GM18861 (cell line): ENCODE results near the gene TDRD5.
A peak's percentile ranks its signal among the peaks of the same experiment; 100 is the strongest.
"Not testable (repeated sequence)": the region's sequence is repeated elsewhere in the genome, so short reads cannot be mapped to it uniquely, and the experiment has no call there.

Experiments used
- ATAC-seq: cut with Tn5 transposase; IDR thresholded peaks from one replicate; pipeline ENCODE4 v1.9.1; 2021; ENCODE audit not compliant: unreplicated experiment

TDRD5 gene

DNA sequence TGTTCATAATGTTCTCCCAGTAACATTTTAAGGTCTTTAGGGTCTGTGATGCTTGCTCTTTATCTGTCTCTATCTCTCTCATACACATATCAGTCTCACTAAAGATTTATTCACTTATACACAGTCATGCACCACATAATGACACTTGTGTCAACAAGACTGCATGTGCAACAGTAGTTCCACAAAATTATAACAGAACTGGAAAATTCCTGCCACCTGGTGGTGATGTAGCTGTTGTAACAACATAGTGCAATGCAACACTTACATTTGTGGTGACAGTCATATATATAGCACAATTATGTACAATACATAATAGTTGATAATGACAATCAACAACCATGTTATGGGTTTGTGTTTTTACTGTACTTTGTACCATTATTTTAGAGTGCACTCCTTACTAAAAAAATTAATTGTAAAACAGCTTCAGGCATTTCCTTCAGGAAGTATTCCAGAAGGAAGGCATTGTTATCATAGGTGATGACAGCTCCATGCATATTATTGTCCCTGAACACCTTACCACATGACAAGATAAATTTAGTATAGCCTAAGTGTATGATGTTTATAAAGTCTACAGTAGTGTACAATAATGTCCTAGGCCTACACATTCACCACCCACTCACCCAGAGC lies 8.1 kb downstream of the TDRD5 start:
- ATAC-seq: no peak

DNA sequence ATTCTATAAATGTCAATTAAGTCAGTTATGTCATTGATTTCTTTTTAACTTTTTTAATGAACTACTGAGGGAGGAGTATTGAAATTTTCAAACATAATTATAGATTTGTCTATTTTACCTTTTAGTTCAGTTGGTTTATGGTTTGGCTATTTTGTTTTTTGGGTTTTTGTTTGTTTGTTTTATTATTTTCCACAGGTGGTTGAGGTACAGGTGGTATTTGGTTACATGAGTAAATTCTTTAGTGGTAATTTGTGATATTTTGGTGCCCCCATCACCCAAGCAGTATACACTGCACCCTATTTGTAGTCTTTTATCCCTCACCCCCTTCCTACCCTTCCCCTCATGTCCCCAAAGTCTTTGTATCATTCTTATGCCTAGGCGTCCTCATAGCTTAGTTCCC lies 9.5 kb downstream of the TDRD5 start:
- no peak for ATAC-seq

DNA sequence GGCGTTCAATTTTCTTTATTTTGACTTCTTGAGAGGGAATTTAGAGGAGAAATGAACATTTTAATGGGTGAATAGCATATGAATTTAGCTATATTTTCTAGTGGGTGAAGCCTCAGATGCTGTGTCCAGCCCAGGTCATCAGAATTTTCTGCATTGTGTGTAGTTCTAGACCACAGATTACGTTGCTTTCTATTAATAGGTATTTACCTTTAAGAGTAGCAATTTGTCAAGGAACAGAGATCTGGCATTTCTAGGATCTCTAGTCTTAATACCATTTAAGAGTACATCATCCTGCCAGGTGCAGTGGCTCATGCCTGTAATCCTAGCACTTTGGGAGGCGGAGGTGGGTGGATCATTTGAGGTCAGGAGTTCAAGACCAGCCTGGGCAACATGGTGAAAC lies 20.7 kb downstream of the TDRD5 start:
- no peak for ATAC-seq

DNA sequence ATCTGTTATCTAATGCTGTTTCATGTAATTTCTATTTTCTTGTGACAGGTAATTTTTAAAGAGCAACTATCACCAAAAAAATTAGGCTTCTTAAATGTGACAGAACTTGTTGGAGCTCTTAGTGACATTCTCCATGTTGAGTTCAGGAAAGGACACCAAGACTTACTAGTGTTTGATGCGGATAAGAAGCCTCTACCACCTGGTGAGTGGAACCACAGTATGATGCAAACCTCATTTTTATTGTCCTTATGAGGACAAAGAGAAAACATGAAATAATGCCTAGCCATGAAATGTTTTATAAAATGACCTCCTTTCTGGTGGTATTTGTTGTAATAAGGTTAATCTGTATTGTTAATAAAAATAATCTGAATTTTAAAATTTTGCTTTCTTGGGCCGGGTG lies 39.1 kb downstream of the TDRD5 start:
- ATAC-seq: no peak

DNA sequence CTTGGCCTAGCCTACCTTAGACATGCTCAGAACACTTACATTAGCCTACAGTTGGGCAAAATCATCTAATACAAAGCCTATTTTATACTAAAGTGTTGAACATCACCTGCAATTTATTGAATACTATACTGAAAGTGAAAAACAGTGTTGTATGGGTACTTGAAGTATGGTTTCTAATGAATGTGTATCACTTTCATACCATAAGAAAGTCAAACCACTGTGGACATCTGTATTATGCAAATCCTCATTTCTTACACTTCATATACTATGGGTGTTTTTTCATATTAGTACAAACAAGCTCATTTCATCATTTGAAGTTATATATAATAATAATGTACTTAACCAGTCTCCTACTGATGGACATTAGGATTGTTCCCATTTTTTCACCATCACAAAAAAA lies 41.2 kb downstream of the TDRD5 start:
- peak; percentile 67 for ATAC-seq

DNA sequence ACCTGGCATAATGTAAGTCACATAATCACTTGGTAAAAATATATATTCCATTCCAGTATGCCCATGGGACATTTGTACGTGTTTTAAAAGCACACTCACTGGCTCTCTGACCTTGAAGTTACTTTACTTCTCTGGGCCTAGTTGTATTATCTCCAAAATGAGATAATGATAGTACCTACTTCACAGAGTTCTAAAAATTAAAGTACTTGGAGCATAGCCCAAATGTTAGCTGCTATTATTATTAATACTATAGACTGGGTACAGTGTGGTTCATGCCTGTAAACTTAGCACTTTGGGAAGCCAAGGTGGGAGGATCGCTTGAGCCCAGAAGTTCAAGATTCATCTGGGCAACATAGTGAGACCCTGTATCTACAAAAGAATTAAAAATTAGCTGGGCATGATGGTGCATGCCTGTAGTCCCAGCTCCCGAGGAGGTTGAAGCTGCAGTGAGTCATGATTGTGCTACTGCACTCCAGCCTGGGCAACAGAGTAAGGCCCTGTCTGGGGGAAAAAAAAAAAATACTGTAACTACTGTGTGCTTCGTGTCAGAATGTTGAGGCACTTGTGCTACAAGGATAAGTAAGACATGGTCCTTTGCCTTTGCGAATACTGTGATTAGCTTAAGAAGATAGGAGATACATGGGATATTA lies 45.7 kb downstream of the TDRD5 start:
- ATAC-seq: no peak

DNA sequence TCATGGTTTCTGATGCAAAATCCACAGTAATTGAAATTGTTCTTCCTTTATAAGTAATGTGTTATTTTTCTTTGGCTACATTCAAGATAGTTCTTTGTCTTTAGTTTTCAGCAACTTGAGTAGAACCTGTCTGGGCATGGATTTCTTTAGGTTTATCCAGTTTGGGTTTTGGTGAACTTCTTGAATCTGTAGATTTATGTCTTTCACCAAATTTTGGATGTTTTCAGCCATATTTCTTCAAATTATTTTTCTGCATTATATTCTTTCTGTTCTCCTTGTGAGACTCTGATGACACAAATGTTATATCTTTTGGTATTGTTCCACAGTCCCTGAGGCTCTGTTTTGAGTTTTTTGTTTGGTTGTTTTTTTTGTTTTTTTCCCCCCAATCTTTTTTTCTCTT lies 69.4 kb downstream of the TDRD5 start:
- no peak for ATAC-seq

DNA sequence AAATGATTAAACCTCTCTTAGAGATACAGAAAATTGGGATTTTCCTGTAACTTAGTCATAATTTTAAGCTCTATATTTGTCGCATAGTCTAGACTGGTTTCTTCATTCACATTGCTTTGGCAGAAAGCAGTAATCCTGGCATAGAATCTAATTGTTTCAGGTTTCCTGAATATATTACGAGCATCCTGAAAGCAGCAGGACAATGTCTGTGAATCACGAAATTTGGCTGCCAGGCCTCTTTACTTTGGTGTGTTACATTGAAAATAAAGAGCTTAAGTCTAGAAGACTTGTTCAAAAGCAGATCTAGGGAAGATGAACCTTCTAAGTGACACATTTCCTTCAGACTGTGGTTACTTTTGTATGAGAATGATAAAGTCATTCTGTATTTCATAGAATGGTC lies 72.2 kb downstream of the TDRD5 start:
- no peak for ATAC-seq

DNA sequence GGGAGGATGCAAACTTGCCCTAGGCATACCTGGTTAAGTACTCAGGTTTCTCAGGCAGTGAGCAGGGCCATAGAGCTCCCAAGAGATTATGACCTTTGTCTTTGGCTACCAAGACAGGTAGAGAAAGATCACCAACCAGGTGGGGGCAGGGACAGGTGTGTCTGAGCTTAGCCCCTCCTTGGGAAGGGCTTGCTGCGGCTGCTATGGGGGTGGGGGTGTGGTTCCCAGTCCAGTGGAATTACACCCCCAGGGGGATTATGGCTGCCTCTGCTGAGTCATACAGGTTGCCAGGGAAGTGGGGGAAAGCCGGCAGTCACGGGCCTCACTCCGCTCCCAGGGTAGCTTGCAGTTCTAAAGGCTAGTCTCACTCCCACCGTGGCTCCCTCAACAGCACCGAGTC lies 86.2 kb downstream of the TDRD5 start:
- ATAC-seq: no peak

DNA sequence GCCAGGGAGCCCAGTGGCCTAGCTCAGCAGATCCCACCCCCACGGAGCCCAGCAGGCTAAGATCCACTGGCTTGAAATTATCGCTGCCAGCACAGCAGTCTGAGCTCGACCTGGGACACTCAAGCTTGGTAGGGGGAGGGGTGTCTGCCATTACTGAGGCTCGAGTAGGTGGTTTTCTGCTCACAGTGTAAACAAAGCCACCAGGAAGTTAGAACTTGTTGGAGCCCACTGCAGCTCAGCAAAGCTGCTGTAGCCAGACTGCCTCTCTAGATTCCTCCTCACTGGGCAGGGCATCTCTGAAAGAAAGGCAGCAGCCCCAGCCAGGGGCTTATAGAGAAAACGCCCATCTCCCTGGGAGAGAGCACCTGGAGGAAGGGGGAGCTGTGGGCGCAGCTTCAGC lies 102.9 kb downstream of the TDRD5 start:
- not testable (repeated sequence) for ATAC-seq

DNA sequence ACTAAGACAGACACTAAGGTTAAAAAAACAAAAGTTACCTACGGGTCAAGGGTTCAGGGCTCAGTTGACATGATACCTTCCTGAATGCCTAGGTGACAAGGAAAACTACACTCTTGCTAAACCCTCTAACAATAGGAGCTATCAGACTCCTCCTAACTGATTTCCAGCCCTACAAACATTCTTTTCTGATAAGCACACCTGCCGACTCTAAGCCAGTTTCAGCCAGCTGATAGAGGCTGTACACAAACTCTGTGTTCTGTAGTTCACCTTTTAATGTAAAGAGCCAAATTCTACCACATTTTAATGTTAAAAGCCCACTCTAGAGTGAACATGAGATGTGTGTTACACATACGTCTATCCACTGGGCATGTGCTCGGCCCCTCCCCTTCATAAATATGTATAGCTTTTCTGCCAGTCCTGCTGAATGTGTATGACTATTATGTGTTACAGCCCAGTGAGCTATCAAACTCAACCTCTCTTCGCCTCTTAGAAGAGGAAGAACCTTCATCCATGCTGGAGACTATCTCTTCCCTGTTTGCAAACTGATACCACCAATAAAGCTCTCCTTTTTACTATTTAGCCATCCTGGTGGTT lies 111.4 kb downstream of the TDRD5 start:
- no peak for ATAC-seq

DNA sequence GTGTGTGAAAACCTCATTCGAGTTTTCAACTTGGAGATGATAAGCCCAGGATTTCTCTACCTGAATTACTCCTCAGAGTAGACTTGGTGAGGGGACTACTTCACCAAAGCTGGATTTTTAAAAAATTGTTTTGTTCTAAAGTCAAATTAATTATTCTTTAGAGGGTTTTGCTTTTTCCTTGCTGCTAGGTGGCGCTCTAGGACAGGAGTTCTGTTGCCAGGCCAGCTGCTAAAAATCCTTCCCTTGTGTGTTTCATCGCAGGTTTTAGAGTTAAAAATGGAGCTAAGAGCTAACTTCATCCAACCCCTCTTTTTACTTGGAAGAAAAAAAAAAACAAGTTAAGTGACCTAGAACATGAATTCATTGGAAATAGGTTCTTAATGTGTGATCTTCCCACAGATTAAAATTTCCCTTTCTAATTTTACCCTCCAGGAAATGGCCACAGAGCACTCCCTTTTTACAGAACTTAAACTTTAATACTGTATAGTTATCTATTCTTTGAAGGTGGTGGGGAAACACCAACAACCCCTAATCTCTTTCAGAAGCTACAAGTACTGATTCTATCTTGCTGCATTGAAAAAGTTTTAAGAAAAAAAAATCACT lies 114.8 kb downstream of the TDRD5 start:
- ATAC-seq: no peak

DNA sequence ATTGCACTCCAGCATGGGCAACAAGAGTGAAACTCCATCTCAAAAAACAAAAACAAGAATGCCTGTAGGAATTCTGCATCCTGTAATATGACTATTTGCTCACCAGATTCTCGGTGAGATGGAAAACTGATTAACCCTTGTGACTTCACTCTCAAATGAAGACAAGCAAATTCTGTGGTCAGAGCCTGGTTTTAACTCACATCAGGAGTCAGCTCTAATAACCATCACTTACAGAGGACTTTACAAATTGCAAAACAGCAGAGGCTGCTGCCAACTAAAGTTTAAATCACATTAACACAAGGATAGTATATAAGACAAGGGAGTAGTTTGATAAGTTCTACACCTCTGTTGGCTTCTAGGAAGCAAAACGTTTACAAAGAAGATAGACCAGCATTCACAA lies 115.8 kb downstream of the TDRD5 start:
- ATAC-seq: no peak

DNA sequence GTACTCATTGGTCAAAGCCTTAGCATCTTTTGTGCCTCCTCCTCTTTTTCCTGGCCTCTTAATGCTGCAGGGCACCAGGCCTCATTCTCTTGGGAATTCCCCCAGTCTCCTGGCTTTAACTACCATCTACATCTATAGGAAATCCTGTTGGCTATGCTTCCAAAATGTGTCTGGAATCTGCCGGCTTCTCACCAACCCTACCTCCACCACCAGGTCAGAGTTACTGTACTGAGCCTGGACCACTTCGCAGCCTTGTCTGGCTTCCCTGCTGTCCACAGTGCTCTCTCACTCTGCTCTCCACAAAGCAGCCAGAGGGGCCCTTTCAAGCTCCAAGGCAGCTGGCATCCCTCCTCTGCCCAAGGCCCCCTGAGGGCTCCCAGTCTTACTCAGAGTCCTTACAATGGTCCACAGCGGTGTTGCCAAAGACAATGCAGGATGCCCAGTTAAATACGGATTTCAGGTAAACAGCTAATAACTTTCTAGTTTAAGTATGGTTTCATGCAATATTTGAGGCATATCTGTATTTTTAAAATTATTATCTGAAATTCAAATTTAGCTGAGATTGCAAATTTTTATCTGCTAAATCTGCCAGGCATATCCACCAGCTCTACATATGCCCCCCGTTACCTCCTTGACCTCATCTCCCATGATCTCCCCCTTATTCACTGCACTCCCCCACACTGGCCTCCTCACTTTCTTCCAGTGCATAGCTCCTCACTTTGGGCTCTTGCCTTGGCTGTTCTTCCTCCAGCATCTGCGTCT lies 117.0 kb downstream of the TDRD5 start:
- ATAC-seq: no peak

DNA sequence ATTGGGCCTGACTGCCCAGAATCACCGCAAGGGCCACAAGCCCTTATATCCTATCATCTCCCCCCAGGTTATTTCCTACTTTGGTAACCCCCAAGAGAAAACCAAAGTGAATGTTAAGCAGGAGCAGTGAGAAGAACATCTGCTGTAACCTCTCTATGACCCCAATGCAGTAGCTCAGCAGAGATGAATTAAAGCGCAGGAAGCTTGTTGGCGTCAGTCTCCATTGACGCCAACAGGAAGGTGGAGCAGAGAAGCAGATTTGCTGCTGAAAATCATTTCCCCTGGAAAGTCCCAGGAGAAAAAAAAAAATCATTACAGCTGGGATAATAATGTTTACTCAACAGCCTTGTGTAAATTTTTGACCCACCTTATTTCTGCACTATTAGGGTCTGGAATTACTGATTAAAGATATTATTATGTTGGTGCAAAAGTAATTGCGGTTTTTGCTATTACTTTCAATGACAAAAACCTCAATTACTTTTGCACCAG lies 118.3 kb downstream of the TDRD5 start:
- peak; percentile 69 for ATAC-seq

DNA sequence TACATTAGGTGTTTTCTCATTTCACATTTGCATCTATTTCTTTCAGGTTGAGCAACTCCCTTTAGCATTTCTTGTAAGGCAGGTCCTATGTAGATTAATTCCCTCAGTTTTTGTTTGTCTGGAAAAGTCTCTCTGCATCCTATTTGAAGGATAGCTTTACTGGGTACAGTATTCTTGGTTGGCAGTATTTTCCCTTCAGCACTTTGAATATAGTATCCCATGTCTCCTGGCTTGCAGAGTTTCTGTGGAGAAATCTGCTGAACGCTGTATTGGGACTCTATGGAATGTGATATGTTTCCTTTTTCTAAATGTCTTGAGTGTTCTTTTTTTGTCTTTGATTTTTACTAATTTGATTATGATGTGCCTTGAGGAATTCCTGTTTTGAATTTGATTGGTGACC lies 122.5 kb downstream of the TDRD5 start:
- ATAC-seq: no peak

DNA sequence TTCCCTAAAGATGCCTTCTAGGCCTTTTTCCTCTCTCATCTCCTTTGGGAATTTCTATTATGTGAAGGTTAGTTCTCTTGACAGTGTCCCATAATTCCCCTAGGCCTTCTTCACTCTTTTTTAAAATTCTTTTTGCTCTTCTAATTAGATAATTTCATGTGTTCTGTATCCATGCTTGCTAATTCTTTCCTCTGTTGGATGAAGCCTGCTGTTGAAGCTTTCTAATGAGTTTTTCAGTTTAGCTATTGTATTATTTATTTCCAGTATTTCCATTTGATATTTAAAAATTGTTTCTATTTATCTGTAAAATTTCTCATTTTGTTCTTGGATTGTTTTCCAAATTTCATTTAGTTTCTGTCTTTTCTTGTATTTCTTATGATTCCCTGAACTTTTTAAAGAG lies 123.0 kb downstream of the TDRD5 start:
- no peak for ATAC-seq

DNA sequence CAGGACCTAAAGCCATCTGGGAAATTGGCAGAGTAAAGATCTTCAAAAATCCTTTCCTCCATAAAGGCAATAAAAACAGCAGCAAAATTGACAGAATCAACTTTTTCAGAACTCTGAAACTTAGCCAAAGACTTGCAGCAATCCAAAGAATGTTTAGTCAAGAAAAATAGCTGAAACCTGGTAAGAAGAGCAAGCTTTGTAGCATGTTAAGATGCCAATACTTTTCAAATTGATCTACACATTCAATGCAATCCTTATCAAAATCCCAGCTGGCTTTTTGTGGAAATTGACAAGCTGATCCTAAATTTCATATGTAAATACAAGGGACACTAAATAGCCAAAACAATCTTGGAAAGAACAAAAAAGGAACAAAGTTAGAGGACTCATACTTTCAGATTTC lies 127.6 kb downstream of the TDRD5 start:
- no peak for ATAC-seq

DNA sequence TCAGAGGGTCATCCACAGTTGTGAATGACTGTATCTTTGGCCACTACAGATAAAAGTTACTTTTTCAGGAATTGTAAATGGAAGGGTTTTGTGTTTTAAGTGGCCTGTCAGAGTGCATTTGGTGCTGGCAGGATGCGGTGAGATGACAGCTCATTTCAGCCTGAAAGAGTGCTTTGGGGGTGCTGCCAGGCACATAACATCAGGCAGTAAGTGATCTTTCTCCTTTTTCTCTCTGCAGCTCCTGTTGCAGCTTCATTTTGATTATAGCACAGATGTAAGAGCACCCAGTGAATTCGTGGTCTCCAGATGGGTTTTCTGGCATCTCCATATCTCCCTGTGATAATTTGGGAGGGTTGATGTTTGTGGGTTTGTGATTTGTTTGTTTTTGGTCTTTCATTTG lies 136.6 kb downstream of the TDRD5 start:
- no peak for ATAC-seq

DNA sequence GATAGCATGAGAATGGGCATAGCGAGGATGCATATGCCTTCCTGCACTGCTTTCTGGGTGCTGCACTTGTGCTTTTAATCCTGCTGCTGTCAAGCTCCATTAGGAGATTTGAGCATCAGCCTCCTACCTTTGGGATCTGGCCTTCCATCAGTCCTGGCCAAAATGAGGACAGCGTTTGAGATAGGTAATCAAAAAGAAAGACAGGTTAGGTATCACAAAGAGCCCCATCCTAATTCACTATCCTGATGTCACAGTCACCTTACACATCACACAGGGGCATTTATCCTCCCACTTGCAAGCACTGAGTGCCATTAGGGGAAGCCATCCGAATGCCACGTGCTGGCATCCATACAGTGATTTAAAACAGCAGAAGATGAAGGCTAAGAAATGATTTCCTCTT lies 138.2 kb downstream of the TDRD5 start:
- no peak for ATAC-seq

DNA sequence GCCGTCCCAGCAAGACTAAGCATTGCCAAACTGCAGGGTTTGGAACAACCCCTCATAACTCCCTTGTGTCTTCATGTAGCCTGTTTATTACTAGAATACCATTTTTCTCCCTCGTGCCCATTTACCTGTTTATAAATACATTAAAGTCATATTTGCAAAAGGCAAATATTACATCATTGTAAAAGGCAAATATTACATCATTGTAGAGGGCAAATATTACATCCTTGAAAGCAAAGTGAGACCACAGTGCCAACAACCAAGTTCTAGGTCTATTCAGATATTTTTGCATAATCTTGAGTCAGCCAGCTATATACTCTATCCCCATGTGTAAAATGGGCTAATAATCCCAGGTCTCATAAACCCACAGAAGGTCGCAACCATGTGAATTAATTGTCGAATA lies 140.0 kb downstream of the TDRD5 start:
- no peak for ATAC-seq
